BE2C (cell line): ENCODE results near the gene CNPY1.

Source experiments
- DNase-seq: peaks from one replicate; pipeline ENCODE4 v3.0.0-alpha.2; 2020
- H3K27me3 ChIP-seq: fragments of 250-450 bp; sonication (Bioruptor Pico); 2 replicates; pipeline ENCODE4 v1.5.1; 2020; ENCODE audit warnings: mild to moderate bottlenecking
- H3K36me3 ChIP-seq: fragments of 250-450 bp; sonication (Bioruptor Pico); 2 replicates; pipeline ENCODE4 v1.5.1; 2020; ENCODE audit warnings: mild to moderate bottlenecking
- H3K4me1 ChIP-seq: fragments of 250-450 bp; sonication (Bioruptor Pico); 2 replicates; pipeline ENCODE4 v1.5.1; 2020
- H3K4me3 ChIP-seq: 2 replicates; pipeline ENCODE4 v1.5.1; 2011; ENCODE audit warnings: low read depth, low read length
- H3K9me3 ChIP-seq: fragments of 250-450 bp; sonication (Bioruptor Pico); 2 replicates; pipeline ENCODE4 v1.5.1; 2020
- CTCF ChIP-seq: IDR thresholded peaks from 2 replicates; pipeline ENCODE4 v1.5.1; 2012; ENCODE audit warnings: mild to moderate bottlenecking, low read depth, low read length

The CNPY1 gene

GRCh38 chr7:155455132-155455693 lies 91.1 kb downstream of the CNPY1 start:
- no peak for TF ChIP-seq CTCF
- DNase-seq: no peak
- peaks cover 97% of the 10 kb centered on the region for H3K27me3 ChIP-seq
- no peaks in the 10 kb centered on the region; the same call in 1 of the 2 replicates for H3K9me3 ChIP-seq
- no peaks in the 10 kb centered on the region for H3K4me1 ChIP-seq
- no peaks in the 10 kb centered on the region for H3K36me3 ChIP-seq
- no peak overlapping the region for H3K4me3 ChIP-seq

GRCh38 chr7:155454183-155455112 lies 91.9 kb downstream of the CNPY1 start:
- peaks cover 97% of the 10 kb centered on the region for H3K27me3 ChIP-seq
- no peak for TF ChIP-seq CTCF

GRCh38 chr7:155453296-155454182 lies 92.8 kb downstream of the CNPY1 start:
- Histone ChIP-seq H3K4me3 (no peak overlapping the region), H3K36me3 (no peaks in the 10 kb centered on the region), H3K9me3 (no peaks in the 10 kb centered on the region; the same call in 1 of the 2 replicates), H3K4me1 (no peaks in the 10 kb centered on the region), H3K27me3 (peaks cover 97% of the 10 kb centered on the region)
- DNase-seq: no peak
- no peak for TF ChIP-seq CTCF

More at GRCh38 chr7:155454183-155455112, 91.9 kb downstream of the CNPY1 start:
- no peaks in the 10 kb centered on the region for H3K4me1 ChIP-seq
- no peak overlapping the region for H3K4me3 ChIP-seq
- DNase-seq: no peak
- H3K9me3 ChIP-seq: no peaks in the 10 kb centered on the region; the same call in 1 of the 2 replicates
- H3K36me3 ChIP-seq: no peaks in the 10 kb centered on the region

GRCh38 chr7:155452505-155453295 lies 93.7 kb downstream of the CNPY1 start:
- TF ChIP-seq CTCF: no peak
- Histone ChIP-seq H3K36me3 (no peaks in the 10 kb centered on the region), H3K4me3 (no peak overlapping the region), H3K4me1 (no peaks in the 10 kb centered on the region), H3K9me3 (no peaks in the 10 kb centered on the region; the same call in 1 of the 2 replicates), H3K27me3 (peaks cover 97% of the 10 kb centered on the region)
- no peak for DNase-seq

- DNase-seq: no peak
- H3K4me3 ChIP-seq: no peak overlapping the region
- H3K27me3 ChIP-seq: peaks cover 100% of the 10 kb centered on the region
- H3K4me1 ChIP-seq: no peaks in the 10 kb centered on the region
- no peaks in the 10 kb centered on the region for H3K36me3 ChIP-seq
- no peaks in the 10 kb centered on the region; the same call in 1 of the 2 replicates for H3K9me3 ChIP-seq
- TF ChIP-seq CTCF: no peak
These were observed 94.5 kb downstream of the CNPY1 start for GRCh38 chr7:155451840-155452239.
